ENCODE results near the gene CMIP.
A peak's percentile ranks its signal among the peaks of the same experiment; 100 is the strongest.
"Not testable (repeated sequence)": the region's sequence is repeated elsewhere in the genome, so short reads cannot be mapped to it uniquely, and the experiment has no call there.

Gene CMIP

GRCh38 chr16:81681311-81681710 is 236.7 kb downstream of the CMIP start:
- DNase-seq (ENCODE audit: low read depth, low spot score), result no peak

- no peak for DNase-seq (ENCODE audit: low read depth, low spot score)
Observed at GRCh38 chr16:81684242-81684837, 239.7 kb downstream of the CMIP start.

GRCh38 chr16:81684901-81685300 is 240.3 kb downstream of the CMIP start:
- DNase-seq (ENCODE audit: low read depth, low spot score), result no peak

- DNase-seq (ENCODE audit: low read depth, low spot score), result no peak
Observed at GRCh38 chr16:81686391-81687130, 242.0 kb downstream of the CMIP start.

- DNase-seq (ENCODE audit: low read depth, low spot score), result no peak
Observed at GRCh38 chr16:81687131-81687456, 242.5 kb downstream of the CMIP start.

- no peak for DNase-seq (ENCODE audit: low read depth, low spot score)
Observed at GRCh38 chr16:81688182-81688581, 243.6 kb downstream of the CMIP start.

- DNase-seq (ENCODE audit: low read depth, low spot score), result not testable (repeated sequence)
Observed at GRCh38 chr16:81688839-81689238, 244.2 kb downstream of the CMIP start.

- DNase-seq (ENCODE audit: low read depth, low spot score), result no peak
Observed at GRCh38 chr16:81692021-81692420, 247.4 kb downstream of the CMIP start.

- no peak for DNase-seq (ENCODE audit: low read depth, low spot score)
Observed at GRCh38 chr16:81692571-81692970, 248.0 kb downstream of the CMIP start.

GRCh38 chr16:81693041-81693743 is 248.6 kb downstream of the CMIP start:
- peak; percentile 97 for DNase-seq (ENCODE audit: low read depth, low spot score)

GRCh38 chr16:81693744-81694303 is 249.2 kb downstream of the CMIP start:
- DNase-seq (ENCODE audit: low read depth, low spot score), result no peak

GRCh38 chr16:81694494-81695280 is 250.1 kb downstream of the CMIP start:
- DNase-seq (ENCODE audit: low read depth, low spot score), result peak; percentile 75

- peak; percentile 74 for DNase-seq (ENCODE audit: low read depth, low spot score)
Observed at GRCh38 chr16:81695321-81696165, 250.9 kb downstream of the CMIP start.

GRCh38 chr16:81696166-81696960 is 251.8 kb downstream of the CMIP start:
- DNase-seq (ENCODE audit: low read depth, low spot score), result no peak

GRCh38 chr16:81696961-81697615 is 252.5 kb downstream of the CMIP start:
- peak; percentile 61 for DNase-seq (ENCODE audit: low read depth, low spot score)

- peak; percentile 85 for DNase-seq (ENCODE audit: low read depth, low spot score)
Observed at GRCh38 chr16:81697616-81698309, 253.2 kb downstream of the CMIP start.

- no peak for DNase-seq (ENCODE audit: low read depth, low spot score)
Observed at GRCh38 chr16:81698310-81698641, 253.7 kb downstream of the CMIP start.

GRCh38 chr16:81699596-81699995 is 255.0 kb downstream of the CMIP start:
- DNase-seq (ENCODE audit: low read depth, low spot score), result no peak

Measured in astrocyte of the hippocampus (primary cell).